MCF 10A (cell line): Measurements from ENCODE around the gene KCNJ14. TPM values are rescaled to one million over a fixed set of nuclear protein-coding genes. Genes with fewer than 3 reads are reported as not detected.

Experiments
- BruUV-seq: library from RNA; stranded (reverse); fragments of 400-500 nt; replicated peaks from 2 replicates; lab custom pipeline; 2021; lab: Mats Ljungman, UMichigan
- CTCF ChIA-PET: fragments of 300-600 bp; sonication (Branson Sonifier 250); formaldehyde crosslinking; extraction: SDS; loops from one replicate; lab custom pipeline; 2021; ENCODE audit warnings: antibody characterized with exemption, inconsistent platforms; lab: Yijun Ruan, JAX
- POLR2A ChIA-PET: fragments of 300-600, 350-650 bp; sonication (Branson Sonifier 250); formaldehyde crosslinking; extraction: SDS; loops from one replicate; lab custom pipeline; 2020; ENCODE audit warnings: antibody characterized with exemption, inconsistent platforms; lab: Yijun Ruan, JAX
- DNase-seq: peaks from one replicate; pipeline ENCODE4 v3.0.0-alpha.2; 2018; ENCODE audit not compliant: unreplicated experiment
- H3K27ac Mint-ChIP-seq: one replicate; pipeline ENCODE4 v1.8.0; 2022; ENCODE audit warnings: mild to moderate bottlenecking, low read depth, mixed read lengths; ENCODE audit not compliant: unreplicated experiment
- H3K27me3 Mint-ChIP-seq: one replicate; pipeline ENCODE4 v1.8.0; 2022; ENCODE audit warnings: mixed read lengths; ENCODE audit not compliant: insufficient read depth, unreplicated experiment
- H3K36me3 Mint-ChIP-seq: one replicate; pipeline ENCODE4 v1.8.0; 2022; ENCODE audit warnings: mild to moderate bottlenecking, moderate library complexity, mixed read lengths; ENCODE audit not compliant: insufficient read depth, unreplicated experiment
- H3K4me1 Mint-ChIP-seq: one replicate; pipeline ENCODE4 v1.8.0; 2022; ENCODE audit warnings: mixed read lengths; ENCODE audit not compliant: insufficient read depth, unreplicated experiment
- H3K4me3 Mint-ChIP-seq: one replicate; pipeline ENCODE4 v1.8.0; 2022; ENCODE audit warnings: mild to moderate bottlenecking, moderate library complexity, mixed read lengths; ENCODE audit not compliant: unreplicated experiment
- H3K9me3 Mint-ChIP-seq: one replicate; pipeline ENCODE4 v1.8.0; 2022; ENCODE audit warnings: mixed read lengths; ENCODE audit not compliant: unreplicated experiment
- CTCF ChIP-seq: fragments of 200-600 bp; IDR thresholded peaks from one replicate; pipeline ENCODE4 v1.8.0; 2022; ENCODE audit warnings: antibody characterized with exemption, mild to moderate bottlenecking; ENCODE audit not compliant: unreplicated experiment
- intact Hi-C: fragments of 100-400 bp; cut with micrococcal nuclease; formaldehyde crosslinking; loops from 2 replicates; pipeline ENCODE4 v1.14.1; 2022
- total RNA-seq: library from RNA; stranded (reverse); gene quantifications from 2 replicates; pipeline ENCODE4 v1.2.3, GENCODE V29; 2022

Gene KCNJ14
- total RNA-seq, 1 experiment from 2014 or later = 1.6 TPM

GRCh38 chr19:48466561-48467325, 11.4 kb downstream of the KCNJ14 start:
- ChIA-PET POLR2A (interaction anchor here (1.3 to 1.6 kb wide), 2 partner anchors 9 to 21 kb away, joined by 5 to 7 read pairs; no protein-coding TSS in a partner anchor), CTCF (interaction anchor here (1.3 kb wide), 1 partner anchor 19 kb away, joined by 4 read pairs; no protein-coding TSS in a partner anchor)
- no TSS peak for BruUV-seq
- Mint-ChIP-seq H3K36me3 (peaks cover 40% of the 10 kb centered on the region), H3K9me3 (no peaks in the 10 kb centered on the region), H3K4me1 (peaks cover 12% of the 10 kb centered on the region), H3K4me3 (no peak overlapping the region), H3K27me3 (no peaks in the 10 kb centered on the region), H3K27ac (peak overlapping the region; percentile 63)
- TF ChIP-seq CTCF = no peak
- peak; percentile 48 for DNase-seq
- intact Hi-C loops = no loop called here

GRCh38 chr19:48468772-48469288, 13.5 kb downstream of the KCNJ14 start:
- no TSS peak for BruUV-seq
- TF ChIP-seq CTCF = no peak
- peak; percentile 100 for DNase-seq
- Mint-ChIP-seq H3K4me3 (peak overlapping the region; percentile 77), H3K27ac (peak overlapping the region; percentile 97), H3K9me3 (no peaks in the 10 kb centered on the region), H3K36me3 (peaks cover 46% of the 10 kb centered on the region), H3K27me3 (no peaks in the 10 kb centered on the region), H3K4me1 (peaks cover 12% of the 10 kb centered on the region)
- CTCF ChIA-PET = no interaction called here
- POLR2A ChIA-PET = no interaction called here
- intact Hi-C loops = loop anchor here (1.0 to 2.0 kb wide), 2 partner anchors 19 to 24 kb away; partner anchors contain the start of gene GRWD1

- TF ChIP-seq CTCF = no peak
- no TSS peak for BruUV-seq
- Mint-ChIP-seq H3K27ac (peak within 1 kb of the TSS; percentile 97), H3K27me3 (no peaks in the 10 kb centered on the region), H3K4me3 (peak within 1 kb of the TSS; percentile 77), H3K36me3 (peaks cover 46% of the 10 kb centered on the region), H3K4me1 (peaks cover 12% of the 10 kb centered on the region), H3K9me3 (no peaks in the 10 kb centered on the region)
- ChIA-PET POLR2A (interaction anchor here (0.6 to 1.7 kb wide), 7 partner anchors 19 to 150 kb away, joined by 3 to 22 read pairs (median 5); partner anchors contain the start of genes RPL18 and SPHK2), CTCF (interaction anchor here (1.3 to 2.4 kb wide), 4 partner anchors 18 to 128 kb away, joined by 3 to 12 read pairs (median 6); no protein-coding TSS in a partner anchor)
- peak; percentile 78 for DNase-seq
- intact Hi-C loops = loop anchor here (1.0 to 2.0 kb wide), 2 partner anchors 19 to 25 kb away; partner anchors contain the start of gene GRWD1
Measured at GRCh38 chr19:48469289-48469881, 14.0 kb downstream of the KCNJ14 start, which contains the start of gene CYTH2. Gene CYTH2, plus strand, starts transcription at chr19:48469369. Its CDS starts 139 bp downstream, at chr19:48469508.
